Esophagus squamous epithelium (tissue), 4 donors: ENCODE measurements around the gene POLDIP3.

Experiments
- POLR2A ChIP-seq, 4 donors: fragments of 450-650 bp; IDR thresholded peaks; one replicate each; pipeline ENCODE4 v1.6.1; 2017; ENCODE audit warnings: antibody characterized with exemption in 4 of 4, mild to moderate bottlenecking in 4 of 4, moderate library complexity in 3 of 4
- TF ChIP-seq, protein P1 (sequence below), 6 experiments: fragments of 450-650 bp in 4 of 6; fragments of 200-600 bp in 2 of 6; sonication (generic) in 2 of 6; IDR thresholded peaks; one replicate each; pipeline ENCODE4 v1.5.1; 2016 to 2019; ENCODE audit warnings: antibody characterized with exemption in 6 of 6, mild to moderate bottlenecking in 4 of 6, moderate library complexity in 4 of 6

DNA sequence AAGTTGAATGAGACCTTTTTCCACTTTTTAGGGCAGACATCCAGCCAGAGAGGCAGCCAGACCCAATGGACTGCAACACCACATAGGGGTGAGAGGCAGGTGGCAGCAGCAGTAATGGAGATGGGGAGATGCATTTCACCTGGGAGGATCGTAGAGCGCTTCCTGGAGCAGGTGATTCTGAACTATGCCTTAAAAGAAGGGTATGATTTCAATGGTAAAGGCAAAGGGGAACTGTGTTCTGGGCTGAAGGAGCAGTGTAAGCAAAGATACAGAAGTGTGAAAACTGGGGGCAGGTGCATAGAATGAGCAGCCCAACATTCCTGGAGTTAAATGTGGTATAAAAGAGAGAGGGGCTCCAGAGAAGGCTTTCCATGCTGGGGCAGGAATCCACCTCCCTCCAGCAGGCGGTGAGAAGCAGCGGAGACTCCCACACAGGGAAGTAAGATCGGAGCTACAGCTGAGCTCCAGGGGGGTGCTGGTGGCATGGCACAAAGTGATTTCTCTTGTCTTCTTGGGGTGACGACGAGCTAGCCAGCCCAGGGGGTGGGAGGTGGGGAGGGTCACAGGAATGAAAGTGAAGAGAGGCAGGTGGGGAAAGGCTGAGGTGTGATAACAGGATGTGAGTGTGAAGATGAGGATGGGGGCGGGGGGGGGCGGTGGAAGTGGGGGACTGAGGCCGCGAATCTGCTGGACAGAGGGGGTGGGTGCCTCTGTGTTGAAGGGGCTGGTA lies 65.2 kb downstream of the POLDIP3 start:
- no peak for TF ChIP-seq POLR2A (IDR thresholded peaks at IDR 0.05)
- TF ChIP-seq, protein P1, sequence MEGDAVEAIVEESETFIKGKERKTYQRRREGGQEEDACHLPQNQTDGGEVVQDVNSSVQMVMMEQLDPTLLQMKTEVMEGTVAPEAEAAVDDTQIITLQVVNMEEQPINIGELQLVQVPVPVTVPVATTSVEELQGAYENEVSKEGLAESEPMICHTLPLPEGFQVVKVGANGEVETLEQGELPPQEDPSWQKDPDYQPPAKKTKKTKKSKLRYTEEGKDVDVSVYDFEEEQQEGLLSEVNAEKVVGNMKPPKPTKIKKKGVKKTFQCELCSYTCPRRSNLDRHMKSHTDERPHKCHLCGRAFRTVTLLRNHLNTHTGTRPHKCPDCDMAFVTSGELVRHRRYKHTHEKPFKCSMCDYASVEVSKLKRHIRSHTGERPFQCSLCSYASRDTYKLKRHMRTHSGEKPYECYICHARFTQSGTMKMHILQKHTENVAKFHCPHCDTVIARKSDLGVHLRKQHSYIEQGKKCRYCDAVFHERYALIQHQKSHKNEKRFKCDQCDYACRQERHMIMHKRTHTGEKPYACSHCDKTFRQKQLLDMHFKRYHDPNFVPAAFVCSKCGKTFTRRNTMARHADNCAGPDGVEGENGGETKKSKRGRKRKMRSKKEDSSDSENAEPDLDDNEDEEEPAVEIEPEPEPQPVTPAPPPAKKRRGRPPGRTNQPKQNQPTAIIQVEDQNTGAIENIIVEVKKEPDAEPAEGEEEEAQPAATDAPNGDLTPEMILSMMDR (IDR thresholded peaks at IDR 0.05), result no peak
